B cell (primary cell): ENCODE data around the gene CD99L2. TPM values are rescaled to one million over a fixed set of nuclear protein-coding genes. Genes with fewer than 3 reads are reported as not detected.

Experiments used
- ATAC-seq: fragments of 200-7000 bp; cut with Tn5 transposase; one replicate; pipeline ENCODE4 v1.10.0; 2021; ENCODE audit warnings: low read depth, mild to moderate bottlenecking, moderate number of reproducible peaks, moderate library complexity
- CTCF ChIA-PET: fragments of 350-600 bp; sonication (Branson Sonifier 250); formaldehyde crosslinking; loops from one replicate; lab custom pipeline; 2021; ENCODE audit warnings: antibody characterized with exemption, inconsistent platforms; lab: Charles Lee
- POLR2A ChIA-PET: fragments of 350-600 bp; sonication (Branson Sonifier 250); formaldehyde crosslinking; loops from one replicate; lab custom pipeline; 2021; ENCODE audit warnings: antibody characterized with exemption; lab: Charles Lee
- DNase-seq: peaks from one replicate; pipeline ENCODE4 v3.0.0; 2013
- H2AFZ ChIP-seq: 2 replicates; pipeline ENCODE4 v1.6.1; 2012; ENCODE audit warnings: mild to moderate bottlenecking, low read depth, low read length; ENCODE audit not compliant: insufficient read depth, poor library complexity, severe bottlenecking
- H3K27ac ChIP-seq, 2 donors: 1 replicate in 1 of 2; 2 replicates in 1 of 2; pipeline ENCODE4 v1.5.1; 2012 to 2013; ENCODE audit warnings: low read length in 2 of 2, mild to moderate bottlenecking in 2 of 2, moderate library complexity in 1 of 2
- H3K27me3 ChIP-seq, 4 experiments: fragments of 200-600 bp in 1 of 4; sonication (generic) in 1 of 4; replicated peaks in 1 of 4; 1 replicate in 2 of 4; 2 replicates in 2 of 4; pipeline versions ENCODE4 v1.6.1 to v1.7.0; 2013 to 2016; ENCODE audit warnings: low read length in 3 of 4, mild to moderate bottlenecking in 2 of 4, mixed read lengths in 1 of 4, moderate library complexity in 1 of 4; ENCODE audit not compliant: insufficient read depth in 4 of 4, control insufficient read depth in 3 of 4; ENCODE audit errors: control extremely low read depth in 1 of 4
- H3K36me3 ChIP-seq, 2 experiments: replicated peaks in 1 of 2; 1 replicate in 1 of 2; 2 replicates in 1 of 2; pipeline versions ENCODE4 v1.6.1 to v1.7.1; 2013; ENCODE audit warnings: low read length in 1 of 2; ENCODE audit not compliant: insufficient read depth in 2 of 2, control insufficient read depth in 1 of 2; ENCODE audit errors: control extremely low read depth in 1 of 2, extremely low read depth in 1 of 2
- H3K4me1 ChIP-seq, 2 donors: fragments of 200-600 bp in 1 of 2; sonication (generic) in 1 of 2; 1 replicate in 1 of 2; 2 replicates in 1 of 2; pipeline versions ENCODE4 v1.5.1 to v1.6.1; 2013 to 2017; ENCODE audit warnings: low read length in 2 of 2; ENCODE audit not compliant: control insufficient read depth in 2 of 2, insufficient read depth in 2 of 2
- H3K4me2 ChIP-seq: replicated peaks from 2 replicates; pipeline ENCODE3; 2012; ENCODE audit warnings: mild to moderate bottlenecking, low read depth, low read length; ENCODE audit not compliant: poor library complexity, severe bottlenecking
- H3K4me3 ChIP-seq, 5 experiments: fragments of 200-600 bp in 1 of 5; sonication (generic) in 1 of 5; 1 replicate in 3 of 5; 2 replicates in 2 of 5; pipeline versions ENCODE4 v1.5.1 to v1.7.0; 2011 to 2016; ENCODE audit warnings: low read length in 4 of 5, mild to moderate bottlenecking in 4 of 5, low read depth in 2 of 5, control low read depth in 1 of 5, moderate library complexity in 1 of 5; ENCODE audit not compliant: insufficient read depth in 1 of 5; ENCODE audit errors: control extremely low read depth in 1 of 5, extremely low read depth in 1 of 5
- H3K79me2 ChIP-seq: fragments of 200-600 bp; sonication (generic); one replicate; pipeline ENCODE4 v1.6.0; 2016; ENCODE audit warnings: low read length; ENCODE audit not compliant: control insufficient read depth, insufficient read depth
- H3K9ac ChIP-seq: fragments of 200-600 bp; sonication (generic); 2 replicates; pipeline ENCODE4 v1.6.1; 2017; ENCODE audit warnings: mild to moderate bottlenecking, low read length, moderate library complexity
- H3K9me3 ChIP-seq, 3 donors: one replicate each; pipeline versions ENCODE4 v1.6.1 to v1.7.1; 2013; ENCODE audit warnings: low read length in 2 of 3; ENCODE audit not compliant: control insufficient read depth in 2 of 3, insufficient read depth in 1 of 3; ENCODE audit errors: control extremely low read depth in 1 of 3
- H4K20me1 ChIP-seq: 2 replicates; pipeline ENCODE4 v1.6.0; 2012; ENCODE audit warnings: mild to moderate bottlenecking, low read length; ENCODE audit not compliant: insufficient read depth, control insufficient read depth, poor library complexity, severe bottlenecking
- H3K27ac Mint-ChIP-seq: one replicate; pipeline ENCODE4 v1.8.0; 2021; ENCODE audit warnings: mixed read lengths
- H3K27me3 Mint-ChIP-seq: one replicate; pipeline ENCODE4 v1.8.0; 2021; ENCODE audit warnings: mixed read lengths
- H3K4me1 Mint-ChIP-seq: one replicate; pipeline ENCODE4 v1.8.0; 2021; ENCODE audit warnings: mixed read lengths
- H3K4me3 Mint-ChIP-seq: one replicate; pipeline ENCODE4 v1.8.0; 2021; ENCODE audit warnings: mixed read lengths
- H3K9me3 Mint-ChIP-seq: one replicate; pipeline ENCODE4 v1.8.0; 2022; ENCODE audit warnings: mixed read lengths; ENCODE audit not compliant: insufficient read depth
- EZH2 ChIP-seq: IDR thresholded peaks from 2 replicates; pipeline ENCODE4 v1.6.1; 2012; ENCODE audit warnings: borderline replicate concordance, low read depth, mild to moderate bottlenecking, moderate library complexity, low read length; ENCODE audit not compliant: insufficient read depth, poor library complexity, severe bottlenecking
- WGBS: methylation state at CpG from one replicate; pipeline ENCODE4 v1.1.5; 2013; ENCODE audit warnings: missing lambda C conversion rate; ENCODE audit not compliant: insufficient coverage; 5-methylcytosine and 5-hydroxymethylcytosine counted together
- intact Hi-C: fragments of 100-400 bp; cut with micrococcal nuclease; formaldehyde crosslinking; loops from one replicate; pipeline ENCODE4 v1.10.0; 2022
- polyA plus RNA-seq: library from polyadenylated mRNA; depleted of rRNA; stranded (reverse); fragments of >200 nt; gene quantifications from 2 replicates; pipeline ENCODE4 v1.2.3, GENCODE V29; 2012
- total RNA-seq, 2 donors: library from RNA; stranded (reverse); fragments of 120-200 nt in 1 of 2; gene quantifications; 1 replicate in 1 of 2; 2 replicates in 1 of 2; pipeline versions ENCODE4 v1.2.3 to v1.2.4, GENCODE V29; 2013 to 2022
- TF ChIP-seq, protein P1 (sequence below): fragments of 200-600 bp; IDR thresholded peaks from one replicate; pipeline ENCODE4 v1.8.0; 2022; ENCODE audit warnings: antibody characterized with exemption, mild to moderate bottlenecking

CD99L2 gene
- total and polyA plus RNA-seq, 2 donors (not counting 1 experiment from before 2014, with no cell fraction given), result 8.7 to 17.8 TPM

DNA sequence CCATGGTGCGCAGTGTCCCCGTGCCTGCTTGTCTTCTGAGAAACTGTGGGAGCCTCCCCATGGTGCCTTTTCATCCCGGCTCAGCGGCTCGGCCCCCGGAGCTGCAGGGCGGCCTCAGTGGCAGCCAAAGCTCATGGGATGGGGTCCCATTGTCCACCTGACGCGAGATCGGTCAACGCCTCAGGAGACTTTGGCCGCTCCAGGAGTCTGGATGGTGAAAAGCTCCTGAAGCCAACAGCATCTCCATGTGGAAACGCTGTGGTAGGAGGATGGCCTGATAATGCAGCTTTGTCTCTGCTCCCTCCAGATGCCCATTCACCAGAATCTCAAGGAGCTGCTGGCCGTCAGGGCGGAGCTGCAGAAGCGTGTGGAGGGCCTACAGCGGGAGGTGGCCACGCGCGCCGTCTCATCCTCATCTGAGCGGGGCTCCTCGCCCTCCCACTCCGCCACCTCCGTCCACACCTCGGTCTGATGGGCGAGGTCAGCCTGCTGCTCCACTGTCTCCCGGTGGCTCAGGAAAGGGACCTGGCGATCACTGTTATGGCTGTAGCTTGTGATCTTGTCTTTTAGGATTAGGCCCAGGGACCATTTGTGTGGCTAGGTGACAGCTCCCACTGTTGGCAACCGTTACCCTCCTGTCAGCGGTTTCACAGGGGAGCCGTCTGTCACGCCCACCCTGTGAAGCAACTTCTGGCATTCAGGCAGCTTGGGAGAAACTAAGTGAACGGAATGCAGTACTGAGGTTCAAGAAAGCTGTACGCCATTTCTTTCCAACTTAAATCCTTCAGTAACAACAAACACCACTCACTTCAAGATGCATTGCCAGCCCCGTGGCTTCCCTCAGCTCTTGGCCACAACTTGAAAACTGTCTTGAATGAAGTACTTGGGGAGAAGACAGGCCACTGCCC, 136.0 kb downstream of the CD99L2 start:
- ATAC-seq (no peak), DNase-seq (no peak)
- H3K4me3 Mint-ChIP-seq, result no peak overlapping the region
- H3K4me3 ChIP-seq, result no peak overlapping the region
- intact Hi-C loops, result no loop called here
- H3K9me3 ChIP-seq, result no peaks in the 10 kb centered on the region
- no peaks in the 10 kb centered on the region for H3K27me3 ChIP-seq
- no peak overlapping the region for H3K9ac ChIP-seq
- no peak overlapping the region for H2AFZ ChIP-seq
- peaks cover 0 to 24% of the 10 kb centered on the region in 2 experiments for H3K36me3 ChIP-seq
- POLR2A ChIA-PET, result no interaction called here
- no peaks in the 10 kb centered on the region for H3K79me2 ChIP-seq
- H3K4me1 ChIP-seq, result no peaks in the 10 kb centered on the region
- H3K27me3 Mint-ChIP-seq, result no peaks in the 10 kb centered on the region
- H3K27ac ChIP-seq, result no peak overlapping the region
- H3K27ac Mint-ChIP-seq, result no peak overlapping the region
- no peak for TF ChIP-seq EZH2
- TF ChIP-seq, protein P1, sequence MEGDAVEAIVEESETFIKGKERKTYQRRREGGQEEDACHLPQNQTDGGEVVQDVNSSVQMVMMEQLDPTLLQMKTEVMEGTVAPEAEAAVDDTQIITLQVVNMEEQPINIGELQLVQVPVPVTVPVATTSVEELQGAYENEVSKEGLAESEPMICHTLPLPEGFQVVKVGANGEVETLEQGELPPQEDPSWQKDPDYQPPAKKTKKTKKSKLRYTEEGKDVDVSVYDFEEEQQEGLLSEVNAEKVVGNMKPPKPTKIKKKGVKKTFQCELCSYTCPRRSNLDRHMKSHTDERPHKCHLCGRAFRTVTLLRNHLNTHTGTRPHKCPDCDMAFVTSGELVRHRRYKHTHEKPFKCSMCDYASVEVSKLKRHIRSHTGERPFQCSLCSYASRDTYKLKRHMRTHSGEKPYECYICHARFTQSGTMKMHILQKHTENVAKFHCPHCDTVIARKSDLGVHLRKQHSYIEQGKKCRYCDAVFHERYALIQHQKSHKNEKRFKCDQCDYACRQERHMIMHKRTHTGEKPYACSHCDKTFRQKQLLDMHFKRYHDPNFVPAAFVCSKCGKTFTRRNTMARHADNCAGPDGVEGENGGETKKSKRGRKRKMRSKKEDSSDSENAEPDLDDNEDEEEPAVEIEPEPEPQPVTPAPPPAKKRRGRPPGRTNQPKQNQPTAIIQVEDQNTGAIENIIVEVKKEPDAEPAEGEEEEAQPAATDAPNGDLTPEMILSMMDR, result no peak
- H3K4me1 Mint-ChIP-seq, result no peaks in the 10 kb centered on the region
- no peaks in the 10 kb centered on the region for H4K20me1 ChIP-seq
- CTCF ChIA-PET, result interaction anchor here (1.3 kb wide), 1 partner anchor 11 kb away, joined by 3 read pairs; no protein-coding TSS in a partner anchor
- H3K9me3 Mint-ChIP-seq, result no peaks in the 10 kb centered on the region
- WGBS, result 97% methylated on average over 18 of the region's 36 CpGs
- H3K4me2 ChIP-seq, result no peak overlapping the region

DNA sequence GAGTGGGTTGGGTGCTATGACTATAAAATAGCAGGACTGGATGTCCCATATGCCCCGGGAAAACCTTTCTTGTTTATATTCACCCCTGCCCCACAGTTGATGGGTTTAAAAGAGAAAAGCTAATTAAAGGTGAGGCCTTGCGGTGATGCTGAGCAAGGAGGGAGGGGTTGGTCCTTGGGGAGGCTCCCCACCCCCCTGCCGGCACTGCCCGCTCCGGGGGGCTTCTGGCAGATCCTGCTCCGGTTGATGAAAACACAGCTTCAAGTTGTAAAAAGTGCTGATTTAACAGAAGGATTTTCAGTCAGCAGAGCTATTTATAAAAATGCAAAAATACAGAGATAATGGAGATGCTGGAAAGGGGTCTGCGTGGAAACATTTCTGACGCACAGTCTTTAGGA, 136.7 kb downstream of the CD99L2 start:
- no peak overlapping the region for H3K9ac ChIP-seq
- POLR2A ChIA-PET, result interaction anchor here (0.5 kb wide), 1 partner anchor 12 kb away, joined by 3 read pairs; no protein-coding TSS in a partner anchor
- DNase-seq (no peak), ATAC-seq (no peak)
- no peak overlapping the region for H3K4me3 Mint-ChIP-seq
- H3K4me2 ChIP-seq, result no peak overlapping the region
- H4K20me1 ChIP-seq, result no peaks in the 10 kb centered on the region
- H2AFZ ChIP-seq, result no peak overlapping the region
- H3K4me3 ChIP-seq, result no peak overlapping the region
- peaks cover 0 to 30% of the 10 kb centered on the region in 2 experiments for H3K36me3 ChIP-seq
- H3K79me2 ChIP-seq, result no peaks in the 10 kb centered on the region
- H3K27ac Mint-ChIP-seq, result no peak overlapping the region
- H3K9me3 ChIP-seq, result no peaks in the 10 kb centered on the region
- TF ChIP-seq EZH2, result no peak
- TF ChIP-seq, protein P1, result no peak
- no peak overlapping the region for H3K27ac ChIP-seq
- H3K4me1 Mint-ChIP-seq, result no peaks in the 10 kb centered on the region
- 100% methylated on average over 2 of the region's 8 CpGs for WGBS
- intact Hi-C loops, result no loop called here
- H3K27me3 ChIP-seq, result no peaks in the 10 kb centered on the region
- no peaks in the 10 kb centered on the region for H3K4me1 ChIP-seq
- no peaks in the 10 kb centered on the region for H3K9me3 Mint-ChIP-seq
- CTCF ChIA-PET, result interaction anchor here (1.1 to 1.3 kb wide), 2 partner anchors 10 to 12 kb away, joined by 3 to 4 read pairs; no protein-coding TSS in a partner anchor
- H3K27me3 Mint-ChIP-seq, result no peaks in the 10 kb centered on the region
